Activated T-helper 1 cell treated with anti-CD3 and anti-CD28 coated beads, Interleukin-2, amount 50 U/mL, for 16 hours (primary cell): Measurements from ENCODE around the gene ZNF746.

ENCODE experiments used
- DNase-seq, 2 donors: peaks; one replicate each; pipeline ENCODE4 v3.0.0-alpha.2; 2020; ENCODE audit warnings: low read depth in 1 of 2, low spot score in 1 of 2

Gene ZNF746

GRCh38 chr7:149427893-149428292, 69.7 kb downstream of the ZNF746 start:
- DNase-seq, result no peak

DNA sequence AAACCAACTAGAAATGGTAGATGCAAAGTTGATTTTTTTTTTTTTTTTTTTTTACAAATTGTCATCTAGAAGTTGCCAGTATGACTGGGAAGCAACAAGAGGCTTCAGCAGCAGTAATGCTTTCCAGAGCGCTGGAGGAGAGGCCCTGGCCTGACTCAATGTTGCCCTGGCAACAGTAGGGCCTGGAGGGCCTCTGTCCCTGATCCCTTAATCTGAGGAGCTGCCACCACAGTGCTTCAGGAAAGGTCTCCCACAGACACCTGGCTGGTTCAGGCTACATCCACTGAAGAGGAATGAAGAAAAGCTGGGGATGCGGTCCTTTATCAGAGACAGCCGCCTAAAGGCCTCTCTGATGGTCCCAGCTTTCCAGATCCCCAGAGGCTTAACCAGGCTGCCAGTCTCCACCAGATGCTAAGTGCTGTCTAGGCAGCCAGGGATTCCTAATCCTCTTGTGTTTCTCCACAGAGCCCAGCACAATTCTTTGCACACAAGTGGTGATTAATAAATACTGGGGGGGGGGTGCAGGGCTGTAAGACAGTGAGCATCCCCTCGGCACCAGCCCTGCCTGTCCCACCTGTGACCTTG, 70.4 kb downstream of the ZNF746 start:
- DNase-seq, result no peak

GRCh38 chr7:149423449-149424110, 74.0 kb downstream of the ZNF746 start:
- no peak for DNase-seq

DNA sequence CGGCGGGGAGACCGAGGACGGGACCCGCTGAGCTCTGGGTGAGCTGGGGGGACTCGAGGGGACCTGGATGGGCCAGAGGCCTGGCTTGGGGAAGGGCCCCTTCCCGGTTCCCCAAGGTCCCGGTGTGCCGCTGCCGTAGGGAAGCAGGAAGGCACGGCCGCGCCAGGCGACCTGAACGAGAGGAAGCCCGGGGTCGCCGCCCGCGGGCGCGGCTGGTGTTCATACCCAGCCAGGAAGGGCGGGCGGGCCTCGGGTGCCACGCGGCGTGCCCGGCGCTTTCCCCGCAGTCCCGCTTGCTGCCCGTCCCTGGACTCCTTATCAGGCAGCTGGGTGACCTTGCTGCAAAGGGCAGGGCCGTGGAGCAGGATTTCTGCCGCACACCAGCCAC, 74.7 kb downstream of the ZNF746 start:
- no peak for DNase-seq
